Measurements from ENCODE around the gene CDH13.
A peak's percentile ranks its signal among the peaks of the same experiment; 100 is the strongest.

CDH13 gene

GRCh38 chr16:82675300-82675699 is 48.5 kb downstream of the CDH13 start:
- no peak overlapping the region for H4K91ac ChIP-seq (ENCODE audit: low read depth, low read length)
- H3K27ac ChIP-seq (ENCODE audit: low read depth, low read length) = no peak overlapping the region
- H2AFZ ChIP-seq (ENCODE audit: insufficient read depth, low read length, poor library complexity) = no peak overlapping the region
- no peaks in the 10 kb centered on the region for H3K9me3 ChIP-seq (ENCODE audit: insufficient read depth, low read depth, low read length)
- no peak overlapping the region for H3K4me3 ChIP-seq (ENCODE audit: low read depth, low read length)
- no peak overlapping the region for H3K18ac ChIP-seq (ENCODE audit: low read length)
- H3K23ac ChIP-seq (ENCODE audit: low read length) = no peak overlapping the region
- no peak overlapping the region for H4K8ac ChIP-seq (ENCODE audit: low read depth, low read length)
- no peak overlapping the region for H2AK5ac ChIP-seq (ENCODE audit: low read length)
- WGBS (ENCODE audit: extremely low coverage, insufficient coverage, insufficient read length) = no CpG with 5 or more reads among the region's 3 CpGs
- no peaks in the 10 kb centered on the region for H3K27me3 ChIP-seq (ENCODE audit: insufficient read depth, low read length)
- peak; percentile 32 to 50 for DNase-seq
- H4K12ac ChIP-seq (ENCODE audit: low read depth, low read length) = no peak overlapping the region
- no peak overlapping the region for H2BK120ac ChIP-seq (ENCODE audit: insufficient read depth, low read length, poor library complexity)
- no peak overlapping the region for H3K4me2 ChIP-seq (ENCODE audit: low read length)
- H2BK12ac ChIP-seq (ENCODE audit: low read length) = no peak overlapping the region
- no peaks in the 10 kb centered on the region for H3K79me2 ChIP-seq (ENCODE audit: control insufficient read depth, insufficient read depth, low read length, poor library complexity)
- H3K9ac ChIP-seq (ENCODE audit: low read length) = no peak overlapping the region
- no peak overlapping the region for H2BK5ac ChIP-seq (ENCODE audit: low read depth, low read length, poor library complexity)
- no peaks in the 10 kb centered on the region for H3K4me1 ChIP-seq (ENCODE audit: control insufficient read depth in 1 of 2, insufficient read depth in 2 of 2, low read length in 2 of 2)
- no peaks in the 10 kb centered on the region for H3K79me1 ChIP-seq (ENCODE audit: low read length)
- H3K14ac ChIP-seq (ENCODE audit: low read length) = no peak overlapping the region
- H3K4ac ChIP-seq (ENCODE audit: low read depth, low read length) = no peak overlapping the region
- H3K36me3 ChIP-seq (ENCODE audit: control insufficient read depth in 1 of 2, insufficient read depth in 2 of 2, low read length in 2 of 2) = no peaks in the 10 kb centered on the region

GRCh38 chr16:82681592-82681991 is 54.8 kb downstream of the CDH13 start:
- no peak overlapping the region for H2BK5ac ChIP-seq (ENCODE audit: low read depth, low read length, poor library complexity)
- H3K4me3 ChIP-seq (ENCODE audit: low read depth, low read length) = no peak overlapping the region
- peaks cover 2% of the 10 kb centered on the region for H3K9me3 ChIP-seq (ENCODE audit: insufficient read depth, low read depth, low read length)
- WGBS (ENCODE audit: extremely low coverage, insufficient coverage, insufficient read length) = no CpG with 5 or more reads among the region's 11 CpGs
- no peaks in the 10 kb centered on the region for H3K79me1 ChIP-seq (ENCODE audit: low read length)
- H2AK5ac ChIP-seq (ENCODE audit: low read length) = no peak overlapping the region
- no peak overlapping the region for H3K14ac ChIP-seq (ENCODE audit: low read length)
- H2BK12ac ChIP-seq (ENCODE audit: low read length) = no peak overlapping the region
- H4K91ac ChIP-seq (ENCODE audit: low read depth, low read length) = no peak overlapping the region
- no peak for DNase-seq
- no peaks in the 10 kb centered on the region for H3K79me2 ChIP-seq (ENCODE audit: control insufficient read depth, insufficient read depth, low read length, poor library complexity)
- no peak overlapping the region for H3K4ac ChIP-seq (ENCODE audit: low read depth, low read length)
- H3K4me1 ChIP-seq (ENCODE audit: control insufficient read depth in 1 of 2, insufficient read depth in 2 of 2, low read length in 2 of 2) = no peaks in the 10 kb centered on the region
- no peaks in the 10 kb centered on the region for H3K27me3 ChIP-seq (ENCODE audit: insufficient read depth, low read length)
- H3K27ac ChIP-seq (ENCODE audit: low read depth, low read length) = no peak overlapping the region
- no peak overlapping the region for H4K8ac ChIP-seq (ENCODE audit: low read depth, low read length)
- no peak overlapping the region for H3K18ac ChIP-seq (ENCODE audit: low read length)
- H3K36me3 ChIP-seq (ENCODE audit: control insufficient read depth in 1 of 2, insufficient read depth in 2 of 2, low read length in 2 of 2) = no peaks in the 10 kb centered on the region
- H2AFZ ChIP-seq (ENCODE audit: insufficient read depth, low read length, poor library complexity) = no peak overlapping the region
- H3K4me2 ChIP-seq (ENCODE audit: low read length) = no peak overlapping the region
- no peak overlapping the region for H3K9ac ChIP-seq (ENCODE audit: low read length)
- no peak overlapping the region for H3K23ac ChIP-seq (ENCODE audit: low read length)
- H4K12ac ChIP-seq (ENCODE audit: low read depth, low read length) = no peak overlapping the region
- H2BK120ac ChIP-seq (ENCODE audit: insufficient read depth, low read length, poor library complexity) = no peak overlapping the region

GRCh38 chr16:82682767-82683166 is 56.0 kb downstream of the CDH13 start:
- Histone ChIP-seq H3K36me3 (ENCODE audit: control insufficient read depth in 1 of 2, insufficient read depth in 2 of 2, low read length in 2 of 2) (no peaks in the 10 kb centered on the region), H3K79me1 (ENCODE audit: low read length) (no peaks in the 10 kb centered on the region), H3K9ac (ENCODE audit: low read length) (no peak overlapping the region)

GRCh38 chr16:82684256-82684655 is 57.5 kb downstream of the CDH13 start:
- Histone ChIP-seq H3K4me2 (ENCODE audit: low read length) (no peak overlapping the region), H3K79me2 (ENCODE audit: control insufficient read depth, insufficient read depth, low read length, poor library complexity) (no peaks in the 10 kb centered on the region), H4K12ac (ENCODE audit: low read depth, low read length) (no peak overlapping the region), H3K79me1 (ENCODE audit: low read length) (no peaks in the 10 kb centered on the region), H3K27ac (ENCODE audit: low read depth, low read length) (no peak overlapping the region), H3K36me3 (ENCODE audit: control insufficient read depth in 1 of 2, insufficient read depth in 2 of 2, low read length in 2 of 2) (no peaks in the 10 kb centered on the region), H2BK12ac (ENCODE audit: low read length) (no peak overlapping the region), H2AK5ac (ENCODE audit: low read length) (no peak overlapping the region), H3K4me1 (ENCODE audit: control insufficient read depth in 1 of 2, insufficient read depth in 2 of 2, low read length in 2 of 2) (no peaks in the 10 kb centered on the region), H2BK120ac (ENCODE audit: insufficient read depth, low read length, poor library complexity) (no peak overlapping the region), H3K18ac (ENCODE audit: low read length) (no peak overlapping the region), H3K9me3 (ENCODE audit: insufficient read depth, low read depth, low read length) (peaks cover 2% of the 10 kb centered on the region), H4K91ac (ENCODE audit: low read depth, low read length) (no peak overlapping the region), H2AFZ (ENCODE audit: insufficient read depth, low read length, poor library complexity) (no peak overlapping the region), H3K4me3 (ENCODE audit: low read depth, low read length) (no peak overlapping the region), H3K14ac (ENCODE audit: low read length) (no peak overlapping the region), H3K4ac (ENCODE audit: low read depth, low read length) (no peak overlapping the region), H4K8ac (ENCODE audit: low read depth, low read length) (no peak overlapping the region), H3K9ac (ENCODE audit: low read length) (no peak overlapping the region), H2BK5ac (ENCODE audit: low read depth, low read length, poor library complexity) (no peak overlapping the region), H3K27me3 (ENCODE audit: insufficient read depth, low read length) (no peaks in the 10 kb centered on the region), H3K23ac (ENCODE audit: low read length) (no peak overlapping the region)
- no CpG with 5 or more reads among the region's 2 CpGs for WGBS (ENCODE audit: extremely low coverage, insufficient coverage, insufficient read length)
- DNase-seq = peak; percentile 31 to 40

More at GRCh38 chr16:82682767-82683166, 56.0 kb downstream of the CDH13 start:
- Histone ChIP-seq H4K8ac (ENCODE audit: low read depth, low read length) (no peak overlapping the region), H2AFZ (ENCODE audit: insufficient read depth, low read length, poor library complexity) (no peak overlapping the region), H2AK5ac (ENCODE audit: low read length) (no peak overlapping the region), H3K18ac (ENCODE audit: low read length) (no peak overlapping the region), H3K27ac (ENCODE audit: low read depth, low read length) (no peak overlapping the region), H3K4me1 (ENCODE audit: control insufficient read depth in 1 of 2, insufficient read depth in 2 of 2, low read length in 2 of 2) (no peaks in the 10 kb centered on the region), H3K23ac (ENCODE audit: low read length) (no peak overlapping the region), H3K4me2 (ENCODE audit: low read length) (no peak overlapping the region), H2BK120ac (ENCODE audit: insufficient read depth, low read length, poor library complexity) (no peak overlapping the region), H3K4ac (ENCODE audit: low read depth, low read length) (no peak overlapping the region), H3K27me3 (ENCODE audit: insufficient read depth, low read length) (no peaks in the 10 kb centered on the region), H2BK5ac (ENCODE audit: low read depth, low read length, poor library complexity) (no peak overlapping the region), H4K91ac (ENCODE audit: low read depth, low read length) (no peak overlapping the region), H2BK12ac (ENCODE audit: low read length) (no peak overlapping the region), H3K79me2 (ENCODE audit: control insufficient read depth, insufficient read depth, low read length, poor library complexity) (no peaks in the 10 kb centered on the region), H3K14ac (ENCODE audit: low read length) (no peak overlapping the region), H3K4me3 (ENCODE audit: low read depth, low read length) (no peak overlapping the region), H3K9me3 (ENCODE audit: insufficient read depth, low read depth, low read length) (peaks cover 2% of the 10 kb centered on the region), H4K12ac (ENCODE audit: low read depth, low read length) (no peak overlapping the region)
- no CpG with 5 or more reads among the region's 4 CpGs for WGBS (ENCODE audit: extremely low coverage, insufficient coverage, insufficient read length)
- no peak for DNase-seq

All from trophoblast cell (in vitro differentiated cells and primary cell).